Nephron progenitor cell (in vitro differentiated cells): ENCODE measurements around the gene KRTAP12-4.

Source experiments
- DNase-seq: peaks from one replicate; pipeline ENCODE4 v3.0.0; 2021
- H3K27ac Mint-ChIP-seq: 2 replicates; pipeline ENCODE4 v1.8.0; 2021; ENCODE audit warnings: mild to moderate bottlenecking, moderate library complexity, mixed read lengths
- H3K27me3 Mint-ChIP-seq: 2 replicates; pipeline ENCODE4 v1.8.0; 2021; ENCODE audit warnings: mild to moderate bottlenecking, low read depth, mixed read lengths; ENCODE audit not compliant: poor library complexity
- H3K36me3 Mint-ChIP-seq: 2 replicates; pipeline ENCODE4 v1.8.0; 2021; ENCODE audit warnings: low read depth, mixed read lengths
- H3K4me1 Mint-ChIP-seq: 2 replicates; pipeline ENCODE4 v1.8.0; 2021; ENCODE audit warnings: mixed read lengths
- H3K4me3 Mint-ChIP-seq: 2 replicates; pipeline ENCODE4 v1.8.0; 2021; ENCODE audit warnings: mild to moderate bottlenecking, moderate library complexity, mixed read lengths
- H3K9me3 Mint-ChIP-seq: 2 replicates; pipeline ENCODE4 v1.8.0; 2021; ENCODE audit warnings: mild to moderate bottlenecking, moderate library complexity, mixed read lengths
- CTCF ChIP-seq: fragments of 200-600 bp; sonication (generic); IDR thresholded peaks from 2 replicates; pipeline ENCODE4 v1.5.0; 2021; ENCODE audit warnings: antibody characterized with exemption

KRTAP12-4 gene

GRCh38 chr21:44618504-44618903 lies 36.0 kb downstream of the KRTAP12-4 start:
- TF ChIP-seq CTCF, result no peak
- no peak for DNase-seq
- H3K4me1 Mint-ChIP-seq, result peaks cover 24% of the 10 kb centered on the region
- H3K36me3 Mint-ChIP-seq, result peaks cover 6% of the 10 kb centered on the region
- H3K27me3 Mint-ChIP-seq, result peaks cover 4% of the 10 kb centered on the region
- H3K27ac Mint-ChIP-seq, result no peak overlapping the region
- peaks cover 45% of the 10 kb centered on the region for H3K9me3 Mint-ChIP-seq
- H3K4me3 Mint-ChIP-seq, result no peak overlapping the region

GRCh38 chr21:44617071-44617501 lies 37.4 kb downstream of the KRTAP12-4 start:
- H3K27me3 Mint-ChIP-seq, result peaks cover 7% of the 10 kb centered on the region
- H3K9me3 Mint-ChIP-seq, result peaks cover 41% of the 10 kb centered on the region
- no peak overlapping the region for H3K4me3 Mint-ChIP-seq
- no peak overlapping the region for H3K27ac Mint-ChIP-seq
- peaks cover 4% of the 10 kb centered on the region for H3K36me3 Mint-ChIP-seq
- H3K4me1 Mint-ChIP-seq, result peaks cover 28% of the 10 kb centered on the region
- no peak for TF ChIP-seq CTCF
- no peak for DNase-seq

- Mint-ChIP-seq H3K27me3 (peaks cover 7% of the 10 kb centered on the region), H3K27ac (no peak overlapping the region), H3K36me3 (peaks cover 4% of the 10 kb centered on the region), H3K9me3 (peaks cover 39% of the 10 kb centered on the region), H3K4me1 (peaks cover 28% of the 10 kb centered on the region), H3K4me3 (no peak overlapping the region)
- no peak for TF ChIP-seq CTCF
- DNase-seq, result no peak
Observed at GRCh38 chr21:44616591-44616926, 37.9 kb downstream of the KRTAP12-4 start.

- DNase-seq, result no peak
- H3K27me3 Mint-ChIP-seq, result peaks cover 7% of the 10 kb centered on the region
- TF ChIP-seq CTCF, result no peak
- no peak overlapping the region for H3K27ac Mint-ChIP-seq
- H3K36me3 Mint-ChIP-seq, result peaks cover 4% of the 10 kb centered on the region
- no peak overlapping the region for H3K4me3 Mint-ChIP-seq
- peaks cover 41% of the 10 kb centered on the region for H3K9me3 Mint-ChIP-seq
- H3K4me1 Mint-ChIP-seq, result peaks cover 28% of the 10 kb centered on the region
Observed at GRCh38 chr21:44615911-44616590, 38.4 kb downstream of the KRTAP12-4 start.

- Mint-ChIP-seq H3K27ac (no peak overlapping the region), H3K9me3 (peaks cover 42% of the 10 kb centered on the region), H3K4me1 (peaks cover 28% of the 10 kb centered on the region), H3K27me3 (peaks cover 7% of the 10 kb centered on the region), H3K36me3 (peaks cover under 1% of the 10 kb centered on the region), H3K4me3 (no peak overlapping the region)
- no peak for TF ChIP-seq CTCF
- DNase-seq, result no peak
Observed at GRCh38 chr21:44615466-44615865, 39.0 kb downstream of the KRTAP12-4 start.

GRCh38 chr21:44614961-44615391 lies 39.5 kb downstream of the KRTAP12-4 start:
- H3K27ac Mint-ChIP-seq, result no peak overlapping the region
- H3K27me3 Mint-ChIP-seq, result peaks cover 7% of the 10 kb centered on the region
- peaks cover 43% of the 10 kb centered on the region for H3K9me3 Mint-ChIP-seq
- peaks cover under 1% of the 10 kb centered on the region for H3K36me3 Mint-ChIP-seq
- DNase-seq, result no peak
- no peak overlapping the region for H3K4me3 Mint-ChIP-seq
- H3K4me1 Mint-ChIP-seq, result peaks cover 28% of the 10 kb centered on the region
- no peak for TF ChIP-seq CTCF
